Measurements from ENCODE around the gene HNRNPU. TPM values are rescaled to one million over a fixed set of nuclear protein-coding genes. Genes with fewer than 3 reads are reported as not detected.

The HNRNPU gene
- total RNA-seq, 1 donor from 2014 or later = 243 TPM

DNA sequence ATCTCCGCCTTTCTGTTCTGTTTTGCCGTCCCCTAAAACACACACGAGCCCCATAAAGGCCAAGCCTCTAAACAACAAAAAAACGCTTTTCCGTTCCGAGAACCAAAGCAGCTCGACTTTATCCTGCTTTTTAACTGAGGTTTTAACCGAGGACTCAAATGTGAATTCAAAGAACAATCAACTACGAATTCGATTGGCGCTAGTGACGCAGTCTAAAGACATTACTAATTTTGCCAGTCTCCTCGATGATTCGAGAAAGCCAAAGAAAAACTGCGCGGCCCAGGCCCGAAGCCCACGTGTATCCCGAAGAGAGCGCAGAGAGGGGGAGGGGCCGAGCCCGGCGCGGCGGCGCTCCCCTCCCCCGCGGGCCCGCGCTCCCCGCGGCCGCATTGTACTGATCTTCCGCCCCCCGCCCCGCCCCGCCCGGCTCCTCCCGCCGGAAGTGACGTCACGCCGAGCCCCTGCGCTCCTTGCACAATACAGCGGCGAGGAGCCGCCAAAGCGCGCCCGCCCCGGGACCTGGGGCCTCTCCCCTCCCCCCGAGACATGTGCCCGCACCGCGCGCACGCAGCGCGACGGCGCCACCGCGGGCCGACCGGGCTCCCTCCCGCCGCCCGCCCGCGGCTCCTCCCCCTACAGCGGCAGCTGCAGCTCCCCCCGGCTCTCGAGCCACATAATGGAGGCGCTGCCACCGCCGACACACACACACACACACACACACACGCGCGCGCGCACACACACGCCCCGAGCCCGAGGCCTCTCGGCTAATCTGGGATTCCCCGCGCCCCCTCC, 1.4 kb downstream of the HNRNPU start:
- DNase-seq (ENCODE audit: low spot score) = peak; percentile 97

DNA sequence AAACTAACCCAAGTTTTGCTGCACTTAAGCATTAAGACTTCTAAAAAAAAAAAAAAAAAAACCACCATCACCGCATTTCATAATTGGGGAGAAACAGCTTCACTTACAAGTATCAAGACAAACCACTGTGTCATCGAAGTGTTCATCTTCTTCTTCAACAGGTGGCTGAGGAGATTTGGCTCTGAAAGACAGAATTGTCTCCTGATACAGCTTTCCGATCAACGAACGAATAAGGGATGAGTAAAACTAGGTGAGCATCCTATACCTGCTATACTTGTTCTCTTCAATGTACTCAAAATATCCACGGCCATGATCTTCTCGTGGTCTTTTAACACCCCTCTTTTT, 2.0 kb downstream of the HNRNPU start:
- DNase-seq (ENCODE audit: low spot score) = no peak

DNA sequence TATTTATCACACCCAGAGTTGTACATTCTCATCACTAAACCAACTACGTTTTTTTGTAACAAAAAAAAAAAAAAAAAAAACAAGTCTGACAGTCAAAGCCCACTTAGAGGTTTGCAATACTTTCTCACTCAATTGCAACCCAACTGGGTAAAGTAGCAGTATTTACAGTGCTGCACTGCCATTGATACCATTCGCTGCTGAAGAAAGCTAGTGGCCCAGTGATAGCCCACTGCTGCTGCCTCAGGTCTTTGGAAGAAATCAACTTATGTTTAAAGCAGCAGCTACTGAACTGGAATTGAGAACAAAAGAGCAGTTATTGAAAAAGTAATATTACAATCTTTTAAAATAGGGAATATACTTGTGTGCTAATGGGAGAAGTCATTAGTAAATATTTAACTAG, 2.7 kb downstream of the HNRNPU start:
- no peak for DNase-seq (ENCODE audit: low spot score)

DNA sequence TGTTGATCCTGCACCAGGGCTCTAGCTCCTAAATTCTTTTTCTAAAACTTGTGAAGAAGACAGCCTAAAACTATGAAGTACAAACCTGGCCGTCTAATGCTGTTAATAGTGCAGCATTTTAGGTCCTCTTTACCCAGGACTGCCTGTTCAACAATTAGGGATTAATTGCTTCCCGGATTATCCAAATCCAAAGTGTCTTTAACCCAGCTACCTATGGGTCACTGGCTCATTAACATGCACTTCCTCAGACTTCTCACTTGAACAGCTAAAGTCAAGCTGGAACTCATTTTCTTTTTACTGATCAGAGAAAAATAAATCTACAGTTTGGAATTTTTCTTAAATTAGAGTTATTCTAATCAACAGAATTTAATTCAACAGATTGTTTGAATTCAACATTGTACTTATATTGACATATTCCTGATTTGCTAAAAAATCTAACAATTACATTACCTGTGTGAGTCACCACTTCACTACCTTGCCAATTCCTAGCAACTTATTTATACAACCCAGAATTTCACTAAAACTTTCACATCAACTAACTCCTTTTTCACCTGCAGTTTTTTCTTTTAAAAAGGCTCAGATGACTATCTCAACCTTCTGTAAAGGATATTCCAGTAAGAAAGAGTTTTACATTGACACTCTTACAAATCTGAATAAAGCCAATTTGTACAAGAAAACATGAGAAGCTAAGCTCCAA, 3.3 kb downstream of the HNRNPU start:
- DNase-seq (ENCODE audit: low spot score) = no peak

DNA sequence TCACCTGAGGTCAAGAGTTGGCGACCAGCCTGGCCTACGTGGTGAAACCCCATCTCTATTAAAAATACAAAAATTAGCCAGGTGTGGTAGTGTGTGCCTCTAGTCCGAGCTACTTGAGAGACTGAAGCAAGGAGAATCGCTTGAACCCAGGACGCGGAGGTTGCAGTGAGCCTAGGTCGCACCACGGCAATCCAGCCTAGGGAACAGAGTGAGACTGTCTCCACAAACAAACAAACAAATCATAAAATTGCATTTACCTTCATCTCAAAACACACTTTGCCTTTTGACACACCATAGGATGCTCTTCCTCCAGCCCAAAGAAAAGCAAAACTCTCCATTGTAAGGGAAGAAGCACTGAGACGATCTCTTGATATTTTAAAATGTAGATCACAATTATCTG, 4.3 kb downstream of the HNRNPU start:
- no peak for DNase-seq (ENCODE audit: low spot score)

DNA sequence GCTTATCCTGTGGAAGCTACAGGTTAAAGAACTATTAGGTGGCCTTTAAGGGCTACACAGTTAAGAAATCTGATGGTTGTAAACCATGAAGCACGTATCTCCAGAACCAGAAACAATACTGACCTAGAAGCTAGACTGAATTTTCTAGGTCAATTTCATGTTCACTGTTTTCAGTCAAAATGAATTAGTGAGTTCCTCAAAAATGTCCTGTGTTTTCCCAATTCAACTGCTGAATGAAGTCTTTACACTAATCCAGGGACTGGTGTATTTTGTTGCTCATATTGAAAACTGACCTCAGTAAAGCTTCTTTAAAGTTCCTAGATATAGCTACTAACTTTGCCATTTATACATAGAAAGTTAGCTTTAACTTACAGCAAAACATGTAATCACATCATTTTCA, 6.0 kb downstream of the HNRNPU start:
- no peak for DNase-seq (ENCODE audit: low spot score)

DNA sequence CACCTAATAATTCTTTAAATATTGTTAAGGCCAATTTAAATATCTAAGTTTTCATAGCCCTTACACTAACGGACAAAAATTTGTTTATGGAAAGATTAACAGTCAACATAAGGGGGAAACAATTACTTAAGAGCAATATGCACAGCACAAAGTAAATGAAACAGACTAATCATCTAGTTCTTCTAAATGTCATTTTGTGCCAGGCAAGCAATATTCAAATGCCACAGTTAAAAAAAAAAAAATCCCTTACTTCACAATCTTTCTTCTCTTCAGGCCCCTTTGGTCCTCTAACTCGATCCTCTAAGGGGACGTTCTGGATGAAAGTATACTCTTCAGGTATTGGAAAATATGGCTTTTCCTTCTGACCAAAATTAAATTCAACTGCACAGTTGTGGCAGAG, 6.6 kb downstream of the HNRNPU start:
- no peak for DNase-seq (ENCODE audit: low spot score)

DNA sequence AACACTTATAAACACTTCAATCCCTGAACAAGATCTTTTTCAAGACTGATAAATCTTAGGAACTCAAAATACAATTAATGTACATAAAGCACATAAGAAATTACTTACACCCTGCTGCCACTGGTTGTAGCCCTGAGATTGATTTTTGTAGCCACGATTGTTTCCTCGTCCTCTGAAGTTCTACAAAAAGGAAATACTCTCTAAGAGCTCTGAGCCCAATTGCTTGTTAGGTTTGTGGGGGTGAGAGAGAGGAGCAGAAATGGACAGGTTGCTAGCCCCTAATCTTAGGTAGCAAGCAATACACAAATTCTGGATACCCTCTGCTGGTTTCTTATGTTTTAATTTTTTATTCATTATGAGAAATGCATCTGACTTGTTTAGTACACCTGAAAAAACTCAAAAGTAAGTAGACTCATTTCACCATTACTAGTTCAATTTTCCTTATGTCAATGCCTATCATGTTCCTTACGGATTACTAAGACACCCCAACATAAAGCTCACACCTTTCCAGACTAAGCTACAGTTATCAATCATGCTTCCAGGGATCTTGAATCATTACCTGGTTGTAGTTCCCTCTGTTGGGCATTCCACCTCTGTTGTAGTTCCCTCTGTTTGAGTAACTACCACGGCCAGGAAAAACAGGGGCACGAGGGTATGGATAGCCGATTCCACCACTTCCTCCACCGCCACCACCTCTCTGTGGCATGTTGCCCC, 9.3 kb downstream of the HNRNPU start:
- DNase-seq (ENCODE audit: low spot score) = no peak

DNA sequence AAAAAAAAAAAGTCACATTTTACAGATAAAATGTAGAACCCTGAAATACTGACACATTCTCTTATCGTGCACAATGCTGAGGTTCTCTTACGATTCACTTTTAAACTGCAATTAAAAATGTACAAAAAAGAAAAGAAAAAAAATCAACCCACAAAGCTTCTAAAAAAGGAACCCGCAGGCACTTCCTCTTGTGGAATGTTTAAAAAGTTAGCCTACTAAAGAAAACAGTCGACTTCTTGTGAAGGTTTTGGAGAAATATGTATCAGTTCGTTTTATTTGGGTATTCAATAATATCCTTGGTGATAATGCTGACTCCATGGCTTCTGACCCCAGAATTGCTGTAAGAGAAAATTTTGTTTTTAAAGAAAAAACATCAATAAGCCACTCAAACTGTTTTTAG, 10.2 kb downstream of the HNRNPU start:
- no peak for DNase-seq (ENCODE audit: low spot score)

DNA sequence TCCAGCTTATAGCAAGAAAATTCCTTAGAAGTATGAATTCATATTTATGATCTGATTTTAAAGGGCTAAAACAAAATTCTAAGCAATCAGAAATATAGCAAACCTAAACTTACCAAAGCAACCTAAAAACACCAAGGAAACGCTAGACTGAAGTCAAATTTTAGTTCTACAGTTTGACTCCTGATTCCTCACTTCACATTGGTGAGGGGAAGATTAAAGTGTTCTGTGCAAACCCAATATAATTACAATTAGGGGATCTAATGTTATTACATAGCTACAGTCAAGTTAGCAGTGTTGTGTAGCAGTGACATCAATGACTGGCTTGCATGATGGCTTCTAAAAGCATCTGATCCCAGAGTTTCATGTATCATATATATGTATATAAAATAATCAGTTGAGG, 11.6 kb downstream of the HNRNPU start:
- DNase-seq (ENCODE audit: low spot score) = no peak

DNA sequence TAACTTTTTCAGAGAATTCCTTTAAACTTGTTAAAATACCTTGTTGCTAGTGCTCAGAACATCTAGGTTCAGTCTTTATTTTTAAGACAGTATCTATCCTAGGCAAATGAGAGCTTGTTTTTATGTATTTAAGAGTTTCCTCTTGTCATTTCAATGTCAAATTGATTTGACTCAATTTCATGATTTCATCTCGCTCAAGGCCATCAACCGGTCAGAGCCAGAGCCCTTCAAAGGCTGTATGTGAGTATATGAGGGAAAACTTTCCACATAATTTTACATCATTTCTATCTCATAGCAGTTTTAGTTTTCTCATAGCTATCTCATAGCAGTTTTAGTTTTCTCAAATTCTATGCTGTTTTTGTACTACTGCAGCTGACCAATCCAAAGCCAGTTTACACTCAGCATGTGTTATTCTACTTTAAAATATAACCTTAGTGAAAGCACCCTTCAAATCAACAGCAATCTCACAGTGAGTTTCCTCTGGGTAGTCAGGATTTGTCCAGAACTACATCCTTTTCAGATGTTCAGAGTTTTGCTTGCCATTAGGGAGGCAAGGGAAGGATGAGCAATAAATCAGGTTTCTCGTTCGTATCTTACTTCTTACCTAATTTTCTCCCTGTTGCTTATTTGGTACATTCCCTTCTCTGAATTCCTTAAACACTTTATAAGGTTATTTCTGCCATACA, 12.7 kb downstream of the HNRNPU start:
- no peak for DNase-seq (ENCODE audit: low spot score)

DNA sequence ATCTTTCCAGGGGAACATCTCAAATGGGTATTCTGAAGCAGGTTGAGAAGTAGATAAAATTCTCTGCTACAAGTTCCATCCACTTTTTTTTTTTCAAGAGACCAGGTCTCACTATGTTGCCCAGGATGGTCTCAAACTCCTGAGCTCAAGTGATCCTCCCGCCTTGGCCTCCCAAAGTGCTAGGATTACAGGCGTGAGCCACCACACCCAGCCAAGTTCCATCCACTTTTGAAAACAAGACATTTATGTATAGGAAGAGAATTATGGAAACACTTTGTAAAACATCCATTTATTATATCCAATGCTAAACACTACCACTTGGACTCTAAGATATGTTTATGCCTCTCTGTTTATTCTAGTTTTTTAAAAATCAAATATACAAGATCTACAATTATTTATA, 13.4 kb downstream of the HNRNPU start:
- DNase-seq (ENCODE audit: low spot score) = no peak

DNA sequence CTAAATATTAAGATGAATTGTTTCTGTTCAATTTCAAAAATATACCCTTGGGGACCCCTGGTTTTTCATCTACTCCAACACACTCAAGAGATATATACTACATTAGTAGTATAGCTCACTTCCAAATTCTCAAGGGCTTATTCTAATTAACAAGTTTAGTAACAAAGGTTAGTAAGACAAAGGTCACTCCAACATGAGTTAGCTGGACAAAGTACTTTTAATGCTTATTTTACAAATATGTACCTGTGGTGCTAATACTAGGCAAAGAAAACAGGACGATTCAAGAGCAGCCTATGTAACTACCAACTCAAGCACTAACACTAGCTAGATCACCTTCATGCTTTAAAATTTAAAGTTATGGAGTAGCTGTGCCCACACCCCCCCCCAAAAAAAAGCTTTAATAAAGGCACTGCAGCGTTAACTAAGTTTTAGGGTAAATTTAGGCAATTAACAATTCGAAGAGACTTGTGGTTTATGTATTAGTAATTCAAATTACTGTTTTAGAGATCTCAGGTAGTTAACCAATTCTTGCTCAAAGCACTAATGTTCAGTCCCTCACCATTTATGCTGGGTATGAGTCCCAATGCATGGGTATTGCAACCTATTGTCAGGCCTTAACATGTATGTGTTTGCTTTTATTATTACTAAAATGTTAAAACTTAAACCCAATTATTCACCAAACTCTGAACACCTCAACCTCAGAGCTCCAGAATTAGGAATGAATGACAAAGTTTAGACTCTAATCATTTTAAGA, 14.1 kb downstream of the HNRNPU start:
- no peak for DNase-seq (ENCODE audit: low spot score)

DNA sequence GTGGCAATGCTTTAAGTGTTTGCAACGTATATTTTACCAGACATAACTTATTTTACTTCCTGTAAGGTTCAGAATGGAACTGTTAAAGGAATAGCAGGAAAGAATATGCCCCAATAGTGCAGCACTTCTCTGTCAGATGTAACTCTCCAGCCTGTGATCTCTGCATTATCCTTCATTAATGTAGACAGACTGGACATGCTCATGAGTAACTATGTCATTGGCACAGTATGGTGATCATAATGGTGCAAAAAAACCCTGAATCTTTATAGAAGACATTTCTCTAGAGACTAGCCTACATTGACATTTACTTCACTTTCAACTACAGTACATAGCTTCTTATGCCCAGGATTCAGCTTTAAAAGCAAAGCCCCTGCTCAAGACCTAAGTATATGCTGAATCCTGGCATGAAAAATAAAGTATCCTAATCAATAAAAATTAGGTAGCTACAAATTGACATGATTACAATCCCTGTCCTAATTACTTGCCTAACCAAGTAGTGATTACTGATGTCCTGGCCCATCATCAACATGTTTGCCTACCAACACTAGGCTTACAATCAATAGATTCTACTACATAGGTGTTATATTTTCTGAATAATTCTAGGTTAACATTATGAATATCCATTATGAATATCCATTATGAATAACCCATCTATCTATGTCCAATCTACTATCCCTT, 15.0 kb downstream of the HNRNPU start:
- DNase-seq (ENCODE audit: low spot score) = no peak

DNA sequence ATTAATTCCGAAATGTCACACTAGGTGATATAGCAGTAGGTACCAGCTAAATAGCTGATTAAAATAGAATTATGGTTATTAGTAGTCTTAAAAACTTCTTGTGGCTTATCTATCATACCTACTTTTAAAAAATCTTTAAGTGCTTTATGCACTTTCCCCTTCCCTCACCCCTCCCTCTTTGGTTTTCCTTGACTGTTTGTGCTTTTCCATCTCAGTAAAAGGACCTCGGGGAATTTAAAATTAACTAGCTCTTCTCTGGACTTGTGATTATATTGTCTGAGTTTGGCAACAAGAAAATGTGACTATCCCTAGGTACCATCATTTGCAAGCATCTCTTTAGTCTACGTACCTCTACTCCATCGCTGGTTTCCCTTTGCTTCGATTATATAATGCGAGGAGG, 17.7 kb downstream of the HNRNPU start:
- DNase-seq (ENCODE audit: low spot score) = no peak

DNA sequence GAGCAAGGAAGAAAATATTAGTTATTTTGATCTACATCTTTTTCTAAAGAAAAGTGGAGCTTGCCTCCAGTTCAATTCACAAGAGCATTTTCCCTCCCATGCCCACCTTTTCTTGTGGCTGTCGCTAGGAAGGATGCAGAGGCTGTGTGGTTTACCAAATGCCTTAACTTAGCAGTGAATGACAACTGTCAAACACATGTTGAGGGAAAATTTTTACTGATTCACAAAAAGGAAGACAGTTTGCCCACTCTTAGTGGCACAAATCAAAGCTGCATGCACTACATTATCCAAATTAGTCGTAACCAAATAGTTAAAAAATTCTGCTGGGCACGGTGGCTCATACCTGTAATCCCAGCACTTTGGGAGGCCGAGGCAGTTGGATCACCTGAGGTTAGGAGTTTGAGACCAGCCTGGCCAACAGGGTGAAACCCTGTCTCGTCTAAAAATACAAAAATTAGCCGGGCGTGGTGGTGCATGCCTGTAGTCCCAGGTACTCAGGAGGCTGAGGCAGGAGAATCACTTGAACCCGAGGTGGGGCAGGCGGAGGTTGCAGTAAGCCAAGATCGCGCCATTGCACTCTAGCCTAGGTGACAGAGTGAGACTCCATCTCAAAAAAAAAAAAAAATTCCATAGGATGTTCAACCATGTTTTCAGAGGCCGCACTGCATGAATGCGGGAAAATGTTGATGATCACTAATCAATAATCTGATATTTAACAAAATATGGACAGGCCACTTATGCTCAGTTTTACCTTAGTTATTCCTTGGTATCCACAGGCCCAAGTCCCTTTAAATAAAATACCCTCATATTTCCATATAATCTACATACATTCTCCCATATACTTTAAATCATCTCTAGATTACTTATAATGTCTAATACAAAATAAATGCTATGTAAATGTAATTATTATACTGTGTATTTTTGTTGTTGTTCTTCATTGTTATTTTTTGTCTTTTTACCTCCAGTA, 19.9 kb downstream of the HNRNPU start:
- DNase-seq (ENCODE audit: low spot score) = no peak

DNA sequence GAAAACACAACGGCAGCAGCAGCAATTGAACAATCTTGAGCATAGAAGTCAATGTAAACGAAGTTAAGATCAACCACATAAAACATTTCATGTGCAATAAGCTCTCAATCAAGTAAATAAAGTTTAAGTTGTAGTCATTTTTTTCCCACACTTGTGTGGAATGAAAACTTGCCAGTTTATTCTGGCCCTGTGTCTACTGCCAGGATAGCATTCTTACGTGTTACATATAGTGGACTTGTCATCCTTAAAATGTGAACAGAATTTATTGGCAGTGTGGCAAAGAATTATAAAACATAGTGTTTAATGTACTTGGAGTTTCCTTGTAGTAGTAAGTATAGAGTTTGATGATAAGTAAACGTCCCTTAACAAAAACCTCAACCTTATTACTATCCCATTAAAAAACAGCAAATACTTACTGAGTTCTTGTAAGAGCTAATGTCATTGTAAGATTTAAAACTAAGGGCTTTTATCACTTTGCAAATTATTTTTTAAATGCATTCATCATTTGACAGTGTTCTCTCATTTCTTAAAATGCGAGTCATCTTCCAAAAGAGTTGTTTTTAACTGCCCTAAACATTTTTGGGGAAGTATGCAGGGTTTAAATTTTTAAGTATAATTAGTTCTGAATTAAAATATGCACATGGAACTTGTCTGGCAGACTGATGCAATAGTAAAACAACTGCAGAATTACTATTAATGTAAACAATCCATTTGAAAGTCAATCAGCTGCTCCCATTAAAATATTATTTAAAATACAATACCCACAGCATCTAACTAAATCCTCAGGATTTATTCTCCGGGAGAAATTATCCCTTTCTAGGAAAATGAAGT, 21.0 kb downstream of the HNRNPU start:
- no peak for DNase-seq (ENCODE audit: low spot score)

DNA sequence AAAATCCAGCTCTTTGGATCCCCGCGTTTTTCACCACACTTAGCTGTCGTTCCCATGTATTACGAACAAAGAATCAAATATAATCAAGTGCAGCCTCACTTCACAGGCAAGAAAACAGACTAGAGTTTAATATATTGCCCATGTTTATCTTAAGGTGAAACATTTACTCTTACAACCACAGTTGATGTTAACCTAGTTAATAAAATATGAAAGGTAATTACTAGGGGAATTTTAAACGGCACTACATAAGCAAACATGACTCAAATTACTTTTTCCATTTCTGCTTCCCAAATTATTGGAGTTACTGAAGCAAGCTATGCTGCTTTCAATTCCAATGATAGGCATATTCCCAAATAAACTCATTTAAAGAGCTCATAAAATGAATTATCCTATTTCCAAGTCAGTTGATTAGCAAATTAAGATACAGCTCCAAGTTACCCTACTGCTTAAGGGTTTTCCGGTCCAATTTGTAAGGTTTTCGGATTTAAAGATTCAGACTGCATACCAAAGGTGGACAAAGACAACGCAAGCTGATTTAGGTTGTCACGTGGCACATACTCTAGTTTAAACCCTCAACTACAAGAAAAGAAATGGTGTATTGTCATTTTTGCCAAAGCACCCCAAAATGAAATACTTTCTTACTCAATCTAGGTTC, 22.9 kb downstream of the HNRNPU start:
- no peak for DNase-seq (ENCODE audit: low spot score)

All from mucosa of gallbladder (tissue), 1 donor.